ENCODE results near the gene FGF21.

The FGF21 gene

GRCh38 chr19:48802623-48803022 lies 47.3 kb downstream of the FGF21 start:
- peaks cover 0 to 50% (median 14%) of the 10 kb centered on the region in 3 donors for H3K36me3 ChIP-seq
- intact Hi-C loops (cut with DNase I; ENCODE audit: low total_unique reads): no loop called here
- no peak for TF ChIP-seq CTCF (IDR thresholded peaks at IDR 0.05)
- peaks cover 0 to 7% (median 1%) of the 10 kb centered on the region in 4 donors for H3K4me1 ChIP-seq
- no peak overlapping the region for H3K27ac ChIP-seq
- H3K27me3 ChIP-seq: no peaks in the 10 kb centered on the region
- DNase-seq: no peak
- H3K4me3 ChIP-seq: no peak overlapping the region
- no peaks in the 10 kb centered on the region for H3K9me3 ChIP-seq

- no peaks in the 10 kb centered on the region for H3K27me3 ChIP-seq
- DNase-seq: no peak
Observed at GRCh38 chr19:48804496-48804895, 49.2 kb downstream of the FGF21 start.

GRCh38 chr19:48805452-48805851 lies 50.1 kb downstream of the FGF21 start:
- H3K4me3 ChIP-seq: no peak overlapping the region
- no peaks in the 10 kb centered on the region for H3K27me3 ChIP-seq
- intact Hi-C loops (cut with DNase I; ENCODE audit: low total_unique reads): no loop called here
- no peaks in the 10 kb centered on the region for H3K9me3 ChIP-seq
- H3K27ac ChIP-seq: no peak overlapping the region
- TF ChIP-seq CTCF (IDR thresholded peaks at IDR 0.05): no peak
- peaks cover 0 to 32% (median 0%) of the 10 kb centered on the region in 3 donors for H3K36me3 ChIP-seq
- H3K4me1 ChIP-seq: peaks cover 0 to 26% (median 7%) of the 10 kb centered on the region in 4 donors
- no peak for DNase-seq

More at GRCh38 chr19:48804496-48804895, 49.2 kb downstream of the FGF21 start:
- intact Hi-C loops (cut with DNase I; ENCODE audit: low total_unique reads): no loop called here
- Histone ChIP-seq H3K4me1 (peaks cover 0 to 16% (median 2%) of the 10 kb centered on the region in 4 donors), H3K9me3 (no peaks in the 10 kb centered on the region), H3K27ac (no peak overlapping the region), H3K4me3 (no peak overlapping the region), H3K36me3 (peaks cover 0 to 40% (median 5%) of the 10 kb centered on the region in 3 donors)
- no peak for TF ChIP-seq CTCF (IDR thresholded peaks at IDR 0.05)

GRCh38 chr19:48806518-48806817 lies 51.1 kb downstream of the FGF21 start:
- intact Hi-C loops (cut with DNase I; ENCODE audit: low total_unique reads): no loop called here
- H3K27ac ChIP-seq: no peak overlapping the region
- DNase-seq: peak in 1 of 2 donors; percentile 40
- no peaks in the 10 kb centered on the region for H3K27me3 ChIP-seq
- no peak overlapping the region for H3K4me3 ChIP-seq
- peaks cover 0 to 29% (median 8%) of the 10 kb centered on the region in 4 donors for H3K4me1 ChIP-seq
- no peaks in the 10 kb centered on the region for H3K9me3 ChIP-seq
- H3K36me3 ChIP-seq: peaks cover 0 to 32% (median 0%) of the 10 kb centered on the region in 3 donors
- no peak for TF ChIP-seq CTCF (IDR thresholded peaks at IDR 0.05)

GRCh38 chr19:48806818-48807589 lies 51.7 kb downstream of the FGF21 start:
- H3K36me3 ChIP-seq: peaks cover 0 to 32% (median 0%) of the 10 kb centered on the region in 3 donors
- no peaks in the 10 kb centered on the region for H3K27me3 ChIP-seq
- no peak for TF ChIP-seq CTCF (IDR thresholded peaks at IDR 0.05)
- intact Hi-C loops (cut with DNase I; ENCODE audit: low total_unique reads): no loop called here
- H3K9me3 ChIP-seq: no peaks in the 10 kb centered on the region
- H3K27ac ChIP-seq: no peak overlapping the region
- peaks cover 0 to 34% (median 8%) of the 10 kb centered on the region in 4 donors for H3K4me1 ChIP-seq
- no peak overlapping the region for H3K4me3 ChIP-seq
- no peak for DNase-seq

Measured in tibial artery (tissue), 4 donors.